Vagina (tissue), 2 donors: ENCODE measurements around the gene ENTPD1. TPM values are rescaled to one million over a fixed set of nuclear protein-coding genes. Genes with fewer than 3 reads are reported as not detected.

Experiments used
- DNase-seq, 2 donors: peaks; one replicate each; pipeline ENCODE4 v3.0.0-alpha.2; 2017; ENCODE audit errors: extremely low spot score in 2 of 2
- H3K27ac ChIP-seq: fragments of 200-600 bp; sonication (generic); one replicate; pipeline ENCODE4 v1.5.1; 2019
- H3K27me3 ChIP-seq: fragments of 200-600 bp; sonication (generic); one replicate; pipeline ENCODE4 v1.5.1; 2019
- H3K36me3 ChIP-seq, 2 donors: fragments of 200-600 bp; sonication (generic); one replicate each; pipeline ENCODE4 v1.5.1; 2017 to 2019
- H3K4me1 ChIP-seq: fragments of 200-600 bp; sonication (generic); one replicate; pipeline ENCODE4 v1.5.1; 2019
- H3K4me3 ChIP-seq, 2 donors: fragments of 200-600 bp; sonication (generic); 1 replicate in 1 of 2; 2 replicates in 1 of 2; pipeline ENCODE4 v1.5.1; 2016 to 2019
- H3K9me3 ChIP-seq: fragments of 200-600 bp; sonication (generic); one replicate; pipeline ENCODE4 v1.5.1; 2019
- POLR2A ChIP-seq, 2 donors: fragments of 450-650 bp; IDR thresholded peaks; one replicate each; pipeline ENCODE4 v1.6.1; 2017; ENCODE audit warnings: antibody characterized with exemption in 2 of 2, mild to moderate bottlenecking in 2 of 2, moderate library complexity in 2 of 2
- POLR2AphosphoS5 ChIP-seq, 2 donors: sonication (generic); formaldehyde crosslinking; IDR thresholded peaks; one replicate each; pipeline ENCODE4 v1.9.0; 2017; ENCODE audit warnings: antibody characterized with exemption in 2 of 2, mild to moderate bottlenecking in 2 of 2, low read depth in 1 of 2; ENCODE audit not compliant: insufficient read depth in 1 of 2
- intact Hi-C: fragments of 100-400 bp; cut with DNase I; formaldehyde crosslinking; loops from one replicate; pipeline ENCODE4 v1.15.1; 2023
- total RNA-seq: library from RNA; depleted of rRNA; stranded (reverse); fragments of >200 nt; gene quantifications from one replicate; pipeline ENCODE4 v1.2.3, GENCODE V29; 2016
- TF ChIP-seq, protein P1 (sequence below), 3 experiments: fragments of 450-650 bp in 2 of 3; fragments of 200-600 bp in 1 of 3; sonication (generic) in 1 of 3; IDR thresholded peaks; one replicate each; pipeline ENCODE4 v1.5.1; 2017 to 2019; ENCODE audit warnings: antibody characterized with exemption in 3 of 3, mild to moderate bottlenecking in 2 of 3, moderate library complexity in 2 of 3

Gene ENTPD1
- total RNA-seq, 1 donor from 2014 or later, result 17.7 TPM

GRCh38 chr10:95792211-95792780 lies 36.3 kb downstream of the ENTPD1 start:
- Histone ChIP-seq H3K36me3 (no peaks in the 10 kb centered on the region), H3K4me1 (peaks cover 24% of the 10 kb centered on the region), H3K4me3 (no peak overlapping the region), H3K27ac (peak overlapping the region; percentile 58), H3K9me3 (no peaks in the 10 kb centered on the region), H3K27me3 (no peaks in the 10 kb centered on the region)
- intact Hi-C loops, result no loop called here
- TF ChIP-seq, protein P1, sequence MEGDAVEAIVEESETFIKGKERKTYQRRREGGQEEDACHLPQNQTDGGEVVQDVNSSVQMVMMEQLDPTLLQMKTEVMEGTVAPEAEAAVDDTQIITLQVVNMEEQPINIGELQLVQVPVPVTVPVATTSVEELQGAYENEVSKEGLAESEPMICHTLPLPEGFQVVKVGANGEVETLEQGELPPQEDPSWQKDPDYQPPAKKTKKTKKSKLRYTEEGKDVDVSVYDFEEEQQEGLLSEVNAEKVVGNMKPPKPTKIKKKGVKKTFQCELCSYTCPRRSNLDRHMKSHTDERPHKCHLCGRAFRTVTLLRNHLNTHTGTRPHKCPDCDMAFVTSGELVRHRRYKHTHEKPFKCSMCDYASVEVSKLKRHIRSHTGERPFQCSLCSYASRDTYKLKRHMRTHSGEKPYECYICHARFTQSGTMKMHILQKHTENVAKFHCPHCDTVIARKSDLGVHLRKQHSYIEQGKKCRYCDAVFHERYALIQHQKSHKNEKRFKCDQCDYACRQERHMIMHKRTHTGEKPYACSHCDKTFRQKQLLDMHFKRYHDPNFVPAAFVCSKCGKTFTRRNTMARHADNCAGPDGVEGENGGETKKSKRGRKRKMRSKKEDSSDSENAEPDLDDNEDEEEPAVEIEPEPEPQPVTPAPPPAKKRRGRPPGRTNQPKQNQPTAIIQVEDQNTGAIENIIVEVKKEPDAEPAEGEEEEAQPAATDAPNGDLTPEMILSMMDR (IDR thresholded peaks at IDR 0.05), result no peak
- no peak for TF ChIP-seq POLR2AphosphoS5 (IDR thresholded peaks at IDR 0.05; ENCODE audit: insufficient read depth in 1 of 2, low read depth in 1 of 2)
- TF ChIP-seq POLR2A (IDR thresholded peaks at IDR 0.05), result no peak
- DNase-seq, result no peak

DNA sequence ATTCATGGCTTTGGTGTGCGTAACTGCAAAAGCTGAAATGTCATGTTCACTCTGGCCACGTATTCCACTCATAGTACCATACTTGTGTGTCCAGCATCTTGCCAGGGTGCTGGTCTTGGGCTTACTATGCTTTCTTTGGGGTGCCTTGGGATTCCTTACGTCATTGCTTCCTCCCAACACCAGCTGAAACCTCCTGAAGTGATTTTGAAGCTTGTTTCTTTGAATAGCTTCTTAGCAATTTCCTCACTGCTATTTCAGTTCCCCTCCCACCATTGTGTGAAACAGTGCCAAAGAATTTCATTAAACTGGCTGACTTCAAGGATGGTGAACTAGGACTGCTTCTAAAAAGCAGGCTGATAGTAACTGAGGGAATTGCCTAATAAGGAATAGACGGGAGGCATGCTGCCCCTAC lies 36.9 kb downstream of the ENTPD1 start:
- peak in 1 of 2 donors; percentile 38 for TF ChIP-seq POLR2AphosphoS5 (IDR thresholded peaks at IDR 0.05; ENCODE audit: insufficient read depth in 1 of 2, low read depth in 1 of 2)
- TF ChIP-seq, protein P1 (IDR thresholded peaks at IDR 0.05), result no peak
- Histone ChIP-seq H3K27me3 (no peaks in the 10 kb centered on the region), H3K27ac (peak overlapping the region; percentile 58), H3K9me3 (no peaks in the 10 kb centered on the region), H3K4me3 (no peak overlapping the region), H3K4me1 (peaks cover 24% of the 10 kb centered on the region), H3K36me3 (no peaks in the 10 kb centered on the region)
- no peak for DNase-seq
- intact Hi-C loops, result no loop called here

GRCh38 chr10:95793401-95794045 lies 37.6 kb downstream of the ENTPD1 start:
- no peak for TF ChIP-seq POLR2A (IDR thresholded peaks at IDR 0.05)
- Histone ChIP-seq H3K9me3 (no peaks in the 10 kb centered on the region), H3K4me1 (peaks cover 24% of the 10 kb centered on the region), H3K27me3 (no peaks in the 10 kb centered on the region), H3K27ac (peak overlapping the region; percentile 58), H3K36me3 (no peaks in the 10 kb centered on the region), H3K4me3 (no peak overlapping the region)
- DNase-seq, result no peak
- intact Hi-C loops, result no loop called here

- intact Hi-C loops, result no loop called here
- Histone ChIP-seq H3K27me3 (no peaks in the 10 kb centered on the region), H3K36me3 (no peaks in the 10 kb centered on the region), H3K9me3 (no peaks in the 10 kb centered on the region), H3K4me3 (no peak overlapping the region), H3K4me1 (peaks cover 24% of the 10 kb centered on the region), H3K27ac (peak overlapping the region; percentile 58)
- DNase-seq, result no peak
- no peak for TF ChIP-seq POLR2AphosphoS5 (IDR thresholded peaks at IDR 0.05; ENCODE audit: insufficient read depth in 1 of 2, low read depth in 1 of 2)
- TF ChIP-seq, protein P1 (IDR thresholded peaks at IDR 0.05), result no peak
- no peak for TF ChIP-seq POLR2A (IDR thresholded peaks at IDR 0.05)
These were observed 38.2 kb downstream of the ENTPD1 start for GRCh38 chr10:95794195-95794594.

DNA sequence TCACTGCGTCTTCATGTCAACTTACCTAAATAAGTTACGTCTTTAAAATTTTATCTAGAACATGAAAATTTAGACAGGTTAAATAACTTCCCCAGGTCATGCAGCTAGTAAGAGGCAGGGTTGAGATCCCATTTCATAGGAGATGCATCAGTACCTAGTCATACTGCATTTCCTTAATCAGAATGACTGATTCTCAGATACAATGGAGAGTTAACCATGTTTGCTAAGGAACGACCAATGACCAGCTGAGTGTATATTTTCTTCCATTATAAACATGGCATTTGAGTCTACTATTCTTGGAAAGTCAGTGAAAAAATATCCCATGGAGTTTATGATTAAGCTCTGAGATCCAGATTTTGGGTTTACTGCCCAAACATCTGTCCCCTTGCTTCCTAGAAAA lies 39.6 kb downstream of the ENTPD1 start:
- H3K27ac ChIP-seq, result no peak overlapping the region
- DNase-seq, result no peak

More for the DNA sequence above, 39.6 kb downstream of the ENTPD1 start:
- Histone ChIP-seq H3K4me1 (peaks cover 24% of the 10 kb centered on the region), H3K9me3 (no peaks in the 10 kb centered on the region), H3K36me3 (no peaks in the 10 kb centered on the region), H3K4me3 (no peak overlapping the region), H3K27me3 (no peaks in the 10 kb centered on the region)
- intact Hi-C loops, result no loop called here
- TF ChIP-seq POLR2A (IDR thresholded peaks at IDR 0.05), result no peak
- TF ChIP-seq POLR2AphosphoS5 (IDR thresholded peaks at IDR 0.05; ENCODE audit: insufficient read depth in 1 of 2, low read depth in 1 of 2), result no peak
- TF ChIP-seq, protein P1 (IDR thresholded peaks at IDR 0.05), result no peak
